HG02943 (cell line): ENCODE results near the gene ELL.

Experiments used
- ATAC-seq: cut with Tn5 transposase; IDR thresholded peaks from one replicate; pipeline ENCODE4 v1.9.1; 2021; ENCODE audit warnings: mild to moderate bottlenecking, low read depth, moderate library complexity; ENCODE audit not compliant: unreplicated experiment

The ELL gene

DNA sequence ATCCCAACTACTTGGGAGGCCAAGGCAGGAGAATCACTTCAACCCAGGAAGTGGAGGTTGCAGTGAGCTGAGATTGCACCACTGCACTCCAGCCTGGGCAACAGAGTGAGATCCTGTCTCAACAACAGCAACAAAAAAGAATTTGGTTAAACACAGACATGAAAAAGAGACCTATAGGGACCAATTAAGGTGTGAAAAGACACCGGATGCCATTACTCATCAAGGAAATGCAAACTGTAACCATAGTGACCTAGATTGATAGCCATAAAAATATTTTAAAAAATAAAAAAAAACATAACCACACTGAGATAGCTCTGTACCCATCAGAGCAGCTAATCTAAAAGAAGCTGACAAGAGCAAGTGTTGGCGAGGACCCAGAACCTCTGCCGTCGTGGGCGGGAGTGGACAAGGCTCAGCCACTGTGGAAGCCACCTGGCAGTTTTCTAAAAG is 46.8 kb downstream of the ELL start:
- ATAC-seq: no peak

DNA sequence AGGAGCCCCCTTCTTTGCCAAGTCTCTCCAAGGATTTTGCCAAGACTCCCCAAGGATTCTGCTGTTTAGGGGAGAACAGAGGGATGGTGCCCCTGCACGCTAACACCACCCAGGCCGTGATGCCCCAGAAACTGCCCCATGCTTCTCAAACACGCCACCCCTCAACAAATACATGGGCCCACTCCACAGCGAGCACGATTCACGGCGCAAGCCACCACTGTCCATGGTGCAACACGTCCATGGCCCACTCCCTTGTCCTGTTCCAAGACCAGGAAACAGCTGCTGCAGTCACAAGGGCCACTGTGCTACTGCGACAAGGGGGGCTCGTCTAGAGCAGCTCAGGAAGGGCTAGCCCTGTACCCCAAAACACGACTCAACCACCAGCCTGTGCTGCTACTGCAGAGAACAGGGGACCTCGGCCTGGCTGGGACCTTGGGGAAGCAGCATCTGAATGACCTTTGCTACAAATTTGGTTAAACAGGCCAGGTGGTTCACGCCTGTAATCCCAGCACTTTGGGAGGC is 47.4 kb downstream of the ELL start:
- no peak for ATAC-seq

DNA sequence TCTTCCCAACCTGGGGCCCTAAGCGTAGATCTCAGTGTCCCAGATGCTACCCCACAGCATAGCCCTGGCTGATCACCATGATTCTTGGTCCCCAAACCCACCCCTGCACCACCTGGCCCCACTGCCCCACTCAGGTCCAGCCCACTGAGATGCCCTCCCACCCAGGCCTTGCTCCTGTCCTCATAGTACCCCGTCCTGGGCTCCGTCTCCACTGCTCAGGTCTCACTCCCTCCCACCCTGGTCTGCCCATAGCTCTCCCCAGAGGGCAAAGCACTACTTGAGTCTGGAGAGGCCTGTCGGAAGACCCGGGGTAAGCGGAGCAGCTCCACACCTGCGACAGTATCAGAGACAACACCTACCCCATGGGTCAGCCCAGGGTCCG is 48.2 kb downstream of the ELL start:
- no peak for ATAC-seq

DNA sequence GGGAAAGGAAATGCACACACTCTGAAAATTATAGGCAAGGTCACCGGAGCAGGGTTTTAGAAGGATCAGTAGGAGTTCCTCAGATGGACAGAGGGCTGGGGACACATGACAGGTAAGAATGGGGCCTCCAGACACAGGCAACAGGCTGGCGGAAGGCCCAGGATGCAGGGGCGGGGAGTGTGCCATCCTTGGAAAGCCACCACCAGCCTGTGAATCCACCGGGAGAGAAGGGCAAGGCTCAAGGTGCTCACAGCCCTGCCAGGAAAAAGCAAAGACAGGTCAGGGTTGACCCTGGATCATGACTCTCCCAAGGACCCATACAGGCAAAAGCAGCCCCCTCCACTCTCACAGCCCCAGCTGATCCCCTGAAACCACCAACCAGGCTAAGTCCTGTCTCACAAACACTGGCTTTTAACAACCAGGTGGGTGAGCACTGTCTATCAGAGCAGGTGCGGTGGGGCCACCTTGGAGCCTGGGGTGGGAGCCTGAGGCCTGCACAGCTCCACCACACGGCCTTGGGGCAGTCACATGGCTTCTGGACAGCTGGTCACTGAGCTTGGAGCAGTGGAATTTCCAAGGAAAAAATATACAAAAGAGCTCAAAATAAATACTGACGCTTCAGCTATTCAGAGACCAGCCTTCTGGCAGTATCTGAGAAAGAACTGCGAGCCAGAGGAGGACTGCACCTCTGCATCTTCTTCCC is 48.7 kb downstream of the ELL start:
- no peak for ATAC-seq

DNA sequence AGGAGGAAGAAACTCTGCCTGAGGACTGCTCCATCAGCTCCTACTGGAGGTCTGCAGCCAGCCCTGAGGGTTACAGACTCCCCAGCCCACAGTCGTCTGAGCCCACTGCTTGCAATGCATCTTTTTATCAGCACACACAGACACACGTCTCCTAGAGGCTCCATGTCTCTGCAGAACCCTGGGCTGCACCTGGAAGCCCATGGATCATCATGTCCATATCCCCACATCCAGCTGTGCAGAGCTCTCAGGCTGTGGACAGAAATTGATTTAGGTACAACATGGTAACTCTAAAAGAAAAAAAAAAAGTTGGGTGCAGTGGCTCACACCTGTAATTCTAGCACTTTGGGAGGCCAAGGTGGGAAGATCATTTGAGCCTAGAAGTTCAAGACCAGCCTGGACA is 51.1 kb downstream of the ELL start:
- ATAC-seq: no peak

DNA sequence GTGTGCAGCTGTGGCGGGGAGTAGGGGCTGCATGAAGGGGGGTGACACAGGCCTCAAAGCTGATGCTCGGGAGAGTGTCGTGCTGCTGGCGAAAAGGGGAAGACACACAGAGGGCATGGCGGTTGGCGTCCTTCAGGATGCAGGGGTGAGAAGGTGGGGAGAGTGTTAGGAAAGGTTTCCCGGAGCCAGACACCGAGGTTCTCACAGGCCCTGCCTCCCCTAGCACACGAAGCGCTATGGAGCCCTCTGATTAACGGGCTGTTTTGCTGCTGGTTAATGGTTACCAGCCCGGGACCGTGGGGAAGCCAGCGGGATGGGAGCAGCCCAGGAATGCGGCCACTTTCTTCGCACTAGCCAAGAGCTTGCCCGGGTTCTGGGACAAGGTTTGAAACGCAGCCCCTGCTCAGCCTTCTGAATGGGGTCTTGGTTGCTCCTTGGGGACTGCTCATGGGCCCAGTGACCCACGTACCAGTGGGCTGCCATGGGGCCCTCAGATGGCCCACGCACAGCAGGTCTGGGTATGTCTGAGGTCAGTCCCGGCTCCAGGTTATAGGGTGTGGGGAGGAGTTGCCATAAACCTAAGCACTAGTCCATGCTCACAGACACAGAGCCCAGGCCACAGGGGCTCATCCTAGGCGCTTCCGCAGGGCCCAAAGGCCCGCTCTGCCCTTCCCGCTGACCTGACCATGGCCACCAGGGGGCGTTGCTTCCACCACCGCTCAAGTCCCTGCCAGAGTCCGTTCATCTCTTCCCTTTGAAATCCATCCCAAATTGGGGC is 52.6 kb downstream of the ELL start:
- no peak for ATAC-seq

DNA sequence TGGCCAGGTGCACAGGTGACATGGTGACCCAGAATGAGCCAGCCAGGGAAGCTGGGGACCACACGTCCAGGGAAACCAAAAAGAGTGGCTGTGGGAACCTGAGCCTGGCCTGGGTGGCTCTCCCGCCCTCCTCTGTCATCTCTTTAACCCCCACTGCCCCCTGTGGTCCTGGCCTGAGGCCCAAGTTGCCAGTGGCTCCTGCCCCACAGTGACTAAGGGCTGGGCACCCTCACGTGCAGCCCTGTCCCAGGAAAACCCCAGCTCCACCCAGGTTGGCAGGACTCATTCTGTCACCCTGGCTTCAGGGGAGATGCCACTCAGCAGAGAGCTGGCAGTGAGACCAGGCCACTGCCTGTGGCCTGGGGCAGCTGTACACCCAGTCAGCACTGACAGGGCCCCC is 53.4 kb downstream of the ELL start:
- no peak for ATAC-seq

DNA sequence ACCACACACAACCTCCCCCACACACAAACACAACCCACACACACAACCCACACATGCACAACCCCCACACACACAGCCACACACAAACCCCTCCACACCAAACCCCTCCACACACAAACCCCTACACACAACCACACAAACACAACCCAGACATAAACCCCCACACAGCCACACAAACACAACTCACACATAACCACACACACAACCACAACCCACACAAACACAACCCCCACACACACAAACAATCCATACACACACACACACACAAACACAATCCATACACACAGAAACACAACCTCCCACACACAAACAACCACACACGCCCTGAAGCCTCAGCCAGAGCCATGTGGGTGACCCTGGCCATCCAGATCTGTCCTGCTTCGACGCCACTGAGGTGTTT is 53.9 kb downstream of the ELL start:
- no peak for ATAC-seq

DNA sequence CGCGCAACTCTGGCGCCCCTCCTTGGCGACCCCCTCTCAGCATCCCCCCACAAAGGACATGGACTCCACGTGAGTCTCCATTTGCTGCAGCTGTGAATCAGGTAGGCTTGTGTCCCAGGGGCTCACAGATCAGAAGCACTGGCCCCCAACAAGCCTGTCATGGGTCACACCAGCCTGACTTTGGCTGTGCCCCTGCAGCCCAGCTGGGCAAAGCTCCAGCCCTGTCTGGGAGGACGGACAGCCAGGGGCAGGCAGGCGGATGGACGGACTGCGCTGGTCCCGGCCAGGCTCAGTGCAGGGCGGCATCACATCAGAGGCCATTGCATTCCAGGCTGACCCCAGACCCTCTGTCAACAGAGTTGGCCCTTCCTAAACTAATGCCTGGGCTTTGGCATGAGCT is 55.5 kb downstream of the ELL start:
- ATAC-seq: no peak

DNA sequence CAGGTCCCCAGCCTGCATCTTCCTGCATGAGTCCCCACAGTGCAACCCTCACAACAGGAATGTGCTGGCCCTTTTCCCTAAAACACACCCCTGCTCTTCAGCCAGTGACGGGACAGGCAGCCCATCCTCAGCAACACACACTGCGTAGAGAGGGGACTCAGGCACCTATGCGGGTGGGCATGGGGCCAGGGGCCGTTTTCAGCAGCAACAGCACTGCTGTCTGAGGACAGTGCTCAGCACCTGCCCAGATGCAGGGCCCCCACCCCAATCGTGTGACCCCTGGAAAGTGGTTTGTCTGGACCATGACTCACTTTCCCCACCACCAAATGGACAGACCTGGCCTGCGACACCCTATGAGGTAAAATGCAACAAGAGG is 55.9 kb downstream of the ELL start:
- no peak for ATAC-seq

DNA sequence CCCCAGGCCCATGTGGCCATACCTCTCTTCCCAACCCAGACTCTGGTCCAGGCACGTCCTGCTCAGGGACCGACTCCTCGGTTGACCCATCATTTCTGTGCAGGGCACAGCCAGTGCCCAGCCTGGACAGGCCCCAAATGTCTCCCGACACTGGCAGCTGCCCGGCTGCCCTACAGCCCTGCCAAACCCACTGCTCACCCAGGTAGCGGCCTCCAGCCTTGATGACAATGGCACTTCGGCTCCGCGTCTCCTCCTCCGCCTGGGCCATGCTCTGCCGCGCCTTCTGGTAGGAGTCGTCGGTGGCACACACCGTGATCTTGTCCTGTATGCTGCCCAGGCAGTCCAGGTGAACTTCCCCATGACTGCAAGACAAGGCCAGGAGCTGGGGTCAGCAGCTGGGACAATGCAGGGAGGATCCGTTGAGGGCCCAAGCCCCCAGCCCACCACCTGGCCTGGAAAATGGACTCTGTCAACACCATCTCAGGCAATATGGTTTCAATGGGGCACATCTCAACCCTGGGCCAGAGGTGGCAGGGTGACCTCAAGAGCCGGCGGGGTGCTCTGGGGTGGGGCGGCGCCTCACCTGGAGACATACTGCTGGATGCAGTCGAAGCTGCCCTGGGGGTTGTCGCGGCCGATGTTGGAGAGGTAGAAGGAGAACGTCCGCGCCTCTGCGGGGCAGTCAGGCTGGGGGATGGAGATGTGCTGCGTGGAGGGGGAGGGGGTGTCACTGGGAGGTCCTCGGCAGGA is 56.5 kb downstream of the ELL start:
- no peak for ATAC-seq

DNA sequence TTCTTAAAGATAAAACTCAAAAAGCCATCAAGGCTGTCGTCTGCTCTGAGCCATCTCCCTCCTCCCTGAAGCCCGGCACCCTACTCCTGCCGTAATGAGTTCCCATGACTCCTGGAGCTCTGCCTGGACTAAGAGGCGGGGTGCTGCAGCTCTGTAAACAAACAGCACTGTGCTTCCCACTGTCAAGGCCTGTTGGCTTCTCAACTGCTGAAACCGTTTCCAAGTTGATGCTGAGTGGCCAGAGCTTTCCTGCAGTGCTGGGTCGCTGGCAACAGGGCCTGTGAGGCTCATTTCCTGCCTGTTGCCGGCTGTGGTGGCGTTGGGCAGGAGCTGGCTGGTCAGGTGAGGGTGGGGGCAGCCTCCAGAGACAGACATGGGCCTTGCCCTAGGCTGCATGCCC is 57.2 kb downstream of the ELL start:
- ATAC-seq: no peak

DNA sequence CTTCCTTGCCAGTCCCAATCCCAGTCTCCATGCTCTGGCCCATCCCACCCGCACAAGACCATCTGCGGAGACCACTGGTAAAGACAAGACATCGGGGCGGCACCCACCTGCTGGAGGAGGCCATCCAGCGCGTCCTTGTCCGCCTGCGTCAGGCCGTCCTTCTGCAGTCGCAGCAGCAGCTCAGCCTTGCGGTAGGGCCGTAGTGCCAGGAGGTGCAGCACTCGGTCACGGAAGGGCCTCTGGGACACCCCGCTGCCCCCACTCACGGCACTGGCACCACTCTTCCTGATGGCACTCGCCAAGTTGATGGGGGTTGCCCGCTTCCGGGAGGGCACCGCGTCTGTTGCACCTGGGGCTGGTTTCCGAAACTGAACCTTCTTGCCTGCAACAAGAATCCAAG is 60.4 kb downstream of the ELL start:
- no peak for ATAC-seq

DNA sequence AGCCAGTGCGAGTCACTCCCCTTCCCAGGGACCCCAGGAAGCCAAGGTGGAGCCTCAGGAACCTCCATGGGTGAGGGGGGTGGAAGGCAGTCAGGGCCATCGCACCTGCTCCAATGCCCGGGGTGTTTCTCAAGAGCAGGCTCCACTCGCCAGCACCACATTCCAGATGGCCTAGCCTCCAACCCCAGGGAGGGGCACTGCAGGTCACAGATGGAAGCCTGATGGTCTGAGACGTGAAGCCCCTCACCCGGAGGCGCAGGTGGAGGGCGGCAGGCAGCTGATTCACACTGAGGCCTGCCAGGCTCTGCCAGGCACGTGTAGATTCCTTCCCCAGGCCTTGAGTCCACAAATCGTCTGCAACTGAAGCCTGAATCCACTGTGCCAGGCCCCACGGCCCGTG is 61.0 kb downstream of the ELL start:
- no peak for ATAC-seq

DNA sequence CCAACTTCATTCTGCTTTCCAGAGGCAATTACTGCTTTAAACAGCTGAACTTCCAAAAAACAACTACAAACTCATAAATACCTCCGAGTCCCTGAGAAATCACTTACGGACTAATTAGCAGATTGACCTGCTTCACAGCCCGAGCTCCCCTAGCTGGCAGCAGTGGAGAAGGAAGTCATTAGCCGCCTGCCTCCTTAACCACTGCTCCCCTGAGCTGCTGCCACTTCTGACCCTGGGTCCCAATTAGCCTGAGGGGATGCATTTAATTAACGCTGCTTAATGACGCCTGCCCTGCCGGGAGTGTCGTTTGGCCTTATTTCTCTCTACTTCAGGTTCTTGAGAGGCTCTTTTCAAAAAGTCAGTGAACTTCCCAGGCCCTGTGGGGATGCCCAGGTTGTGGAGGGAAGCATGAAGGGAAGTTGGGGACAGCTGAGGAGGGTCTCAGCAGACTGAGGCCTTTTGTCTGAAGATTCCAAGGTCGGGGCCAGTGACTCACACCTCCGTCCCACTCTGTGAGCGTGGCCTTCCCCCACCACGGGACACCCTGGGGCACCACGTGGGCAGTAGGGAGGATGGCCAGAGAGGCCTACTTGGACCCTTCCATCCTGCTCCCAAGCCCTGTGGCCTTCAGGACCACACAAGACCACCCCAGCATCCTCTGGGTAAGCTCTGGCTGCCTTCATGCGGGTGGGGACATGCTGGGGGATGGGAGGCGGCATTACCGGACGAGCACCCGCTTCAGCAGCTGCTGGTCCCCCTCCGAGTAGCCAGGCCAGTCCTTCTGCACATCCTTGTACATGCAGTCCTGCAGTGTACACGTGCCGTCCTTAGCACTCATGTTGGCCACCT is 64.2 kb downstream of the ELL start:
- no peak for ATAC-seq

DNA sequence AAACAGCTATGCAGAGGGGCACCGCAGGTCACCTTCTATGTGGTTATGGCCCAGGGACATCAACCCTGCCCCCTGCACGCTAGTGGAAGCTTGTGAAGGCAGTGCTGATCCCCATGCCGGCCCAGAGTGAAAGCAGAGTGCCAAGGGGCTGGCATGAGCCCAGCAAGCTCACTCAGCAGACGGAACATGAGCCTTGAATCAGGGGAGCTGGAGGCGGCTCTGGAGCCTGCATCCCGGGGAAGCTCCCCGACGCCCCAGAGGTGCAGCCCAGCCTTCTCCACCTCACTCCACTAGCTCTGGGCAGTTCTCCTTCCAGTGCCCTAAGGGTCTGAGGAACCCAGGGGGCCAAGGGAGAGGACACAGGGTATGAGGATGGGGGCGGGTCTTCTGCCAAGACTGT is 64.9 kb downstream of the ELL start:
- no peak for ATAC-seq

DNA sequence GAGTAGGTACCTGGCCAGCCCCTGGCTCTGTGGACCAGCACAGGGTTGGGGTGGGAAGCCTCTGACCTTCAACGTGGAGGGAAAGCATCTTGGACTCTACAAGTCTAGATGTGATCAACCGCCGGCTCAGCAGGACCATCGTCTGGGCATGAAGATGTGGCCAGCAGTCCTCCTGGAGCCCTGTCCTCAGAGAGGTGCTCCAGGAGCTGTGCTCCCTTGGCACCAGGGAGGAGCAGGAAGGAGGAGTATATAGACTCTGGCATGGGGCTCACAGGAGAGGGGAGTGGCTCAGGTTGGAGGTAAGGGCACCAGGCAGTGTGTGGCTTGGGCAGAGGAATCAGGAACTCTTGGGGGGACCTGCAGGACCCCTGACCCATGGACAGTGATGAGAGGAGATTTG is 65.6 kb downstream of the ELL start:
- no peak for ATAC-seq

DNA sequence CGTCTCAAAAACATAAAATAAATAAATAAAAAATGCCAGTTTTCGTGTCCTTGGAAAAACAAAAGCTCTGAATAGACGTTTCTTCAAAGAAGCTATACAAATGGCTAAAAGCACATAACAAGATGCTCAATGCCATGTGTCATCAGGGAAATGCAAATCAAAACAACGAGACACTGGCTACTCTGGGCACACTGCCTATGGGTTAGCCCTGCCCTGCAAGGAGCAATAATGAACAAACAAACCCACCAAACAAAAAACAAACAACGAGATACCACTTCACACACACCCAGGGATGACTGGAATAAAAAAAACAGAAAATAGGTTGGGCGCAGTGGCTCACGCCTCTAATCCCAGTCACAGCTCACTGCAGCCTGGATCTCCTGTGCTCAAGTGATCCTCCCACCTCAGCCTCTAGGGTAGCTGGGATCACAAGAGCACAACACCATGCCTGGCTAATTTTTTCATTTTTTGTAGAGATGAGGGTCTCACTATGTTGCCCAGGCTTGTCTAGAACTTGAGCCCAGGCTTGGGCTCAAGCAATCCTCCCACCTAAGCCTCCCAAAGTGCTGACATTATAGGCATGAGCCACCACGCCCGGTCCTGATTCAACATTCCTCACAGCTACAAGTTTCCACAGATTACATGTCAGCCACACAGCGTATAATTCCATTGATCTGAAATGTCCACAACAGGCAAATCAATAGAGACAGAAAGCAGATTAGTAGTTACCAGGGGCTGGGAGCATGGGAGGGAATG is 68.4 kb downstream of the ELL start:
- ATAC-seq: no peak

DNA sequence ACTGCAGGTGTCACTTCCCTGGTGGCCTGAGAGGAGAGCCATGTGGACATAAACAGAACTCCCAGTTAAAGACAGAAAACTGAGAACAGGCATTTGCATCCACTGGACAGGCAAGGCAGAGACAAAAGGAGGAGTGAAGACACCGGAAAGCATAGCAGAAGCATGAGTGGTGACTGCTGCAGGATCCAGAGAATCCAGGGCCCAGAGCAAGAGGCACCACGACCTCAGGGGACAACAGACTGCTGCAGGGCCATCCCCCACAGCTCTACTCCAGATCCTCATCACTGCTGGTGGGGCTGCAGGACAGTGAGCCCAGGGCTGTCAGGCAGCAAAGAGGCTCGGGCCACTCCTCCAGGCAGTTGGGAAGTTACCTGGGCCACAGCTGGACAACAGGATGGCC is 69.5 kb downstream of the ELL start:
- no peak for ATAC-seq
